K562 (cell line): ENCODE results near the gene ITPR1. TPM values are rescaled to one million over a fixed set of nuclear protein-coding genes. Genes with fewer than 3 reads are reported as not detected.

Experiments
- ARHGAP35 ChIP-seq: fragments of 450-650 bp; IDR thresholded peaks from 2 replicates; pipeline ENCODE4 v1.6.1; 2018; ENCODE audit not compliant: partially characterized antibody
- CEBPZ ChIP-seq: fragments of 150-350 bp; IDR thresholded peaks from 2 replicates; pipeline ENCODE4 v1.6.1; 2014; ENCODE audit warnings: low read depth, mild to moderate bottlenecking, low read length, borderline replicate concordance
- E2F1 ChIP-seq: sonication (generic); formaldehyde crosslinking; IDR thresholded peaks from 2 replicates; pipeline ENCODE4 v1.8.1; 2023; ENCODE audit warnings: mild to moderate bottlenecking, missing genetic modification reagents, moderate library complexity
- EP400 ChIP-seq: fragments of 450-650 bp; IDR thresholded peaks from 2 replicates; pipeline ENCODE4 v1.6.1; 2017; ENCODE audit warnings: antibody characterized with exemption, mild to moderate bottlenecking, moderate library complexity
- HDAC6 ChIP-seq: IDR thresholded peaks from 2 replicates; pipeline ENCODE4 v1.6.1; 2012; ENCODE audit warnings: low read depth, mild to moderate bottlenecking, control low read depth, inconsistent platforms, low read length, moderate library complexity
- HNRNPLL ChIP-seq: fragments of 200-400 bp; formaldehyde crosslinking; IDR thresholded peaks from 2 replicates; pipeline ENCODE4 v1.6.1; 2017; ENCODE audit warnings: low read length, low read depth, mild to moderate bottlenecking; ENCODE audit not compliant: poor library complexity, severe bottlenecking
- L3MBTL2 ChIP-seq: fragments of 450-650 bp; IDR thresholded peaks from 2 replicates; pipeline ENCODE4 v1.6.1; 2016; ENCODE audit warnings: mild to moderate bottlenecking, moderate library complexity
- MEF2A ChIP-seq: IDR thresholded peaks from 2 replicates; pipeline ENCODE4 v1.6.1; 2011; ENCODE audit warnings: low read depth, mild to moderate bottlenecking, low read length, moderate library complexity; ENCODE audit not compliant: control insufficient read depth
- MNT ChIP-seq, 2 experiments: fragments of 450-650 bp; conservative IDR thresholded peaks; 2 replicates each; pipeline ENCODE4 v1.6.1; 2017; ENCODE audit warnings: mild to moderate bottlenecking in 2 of 2, moderate library complexity in 2 of 2
- PCBP1 ChIP-seq: fragments of 200-400 bp; formaldehyde crosslinking; IDR thresholded peaks from 2 replicates; pipeline ENCODE4 v1.6.1; 2018; ENCODE audit warnings: mild to moderate bottlenecking, low read depth, low read length; ENCODE audit not compliant: poor library complexity, severe bottlenecking
- RCOR1 ChIP-seq, 2 experiments: IDR thresholded peaks; 2 replicates each; pipeline ENCODE4 v1.6.1; 2012; ENCODE audit warnings: low read depth in 2 of 2, low read length in 2 of 2, borderline replicate concordance in 1 of 2, improper control_type of control experiment in 1 of 2
- SNAPC5 ChIP-seq: fragments of 250-450 bp; sonication (Bioruptor Pico); IDR thresholded peaks from 2 replicates; pipeline ENCODE4 v1.8.0; 2021; ENCODE audit warnings: moderate library complexity, mild to moderate bottlenecking, inconsistent platforms
- ZNF121 ChIP-seq: sonication (generic); formaldehyde crosslinking; conservative IDR thresholded peaks from 2 replicates; pipeline ENCODE4 v1.8.0; 2022; ENCODE audit warnings: missing genetic modification reagents
- polyA plus RNA-seq, 8 experiments: library from polyadenylated mRNA; depleted of rRNA in 4 of 8; stranded (reverse) in 5 of 8; unstranded in 3 of 8; fragments of >200 nt; fragmentation: Nextera tagmentation in 2 of 8; fragmentation: Illumina TruSeq in 1 of 8; extraction: Ambion mirVana in 2 of 8; extraction: Trizol in 1 of 8; gene quantifications; 2 replicates each; pipeline versions ENCODE4 v1.2.1 to v1.2.3, GENCODE V29; 2011 to 2014; ENCODE audit warnings: inconsistent platforms in 1 of 8, missing spikeins in 1 of 8
- total RNA-seq, 7 experiments: library from RNA; depleted of rRNA in 6 of 7; stranded (reverse); fragments of >200 nt in 6 of 7; fragmentation: Illumina TruSeq in 2 of 7; extraction: Trizol in 2 of 7; gene quantifications; 2 replicates each; pipeline versions ENCODE4 v1.2.1 to v1.2.3, GENCODE V29; 2011 to 2021; ENCODE audit warnings: low replicate concordance in 1 of 7
- TF ChIP-seq, protein P1 (sequence below): fragments of 450-650 bp; formaldehyde crosslinking; IDR thresholded peaks from 2 replicates; pipeline ENCODE4 v1.4.0; 2020; ENCODE audit warnings: mild to moderate bottlenecking, mixed read lengths
- TF ChIP-seq, protein P2 (sequence below): fragments of 250-450 bp; sonication (Bioruptor Pico); IDR thresholded peaks from 2 replicates; pipeline ENCODE4 v1.5.0; 2022; ENCODE audit warnings: mild to moderate bottlenecking

ITPR1 gene
- total and polyA plus RNA-seq, 9 of the 15 experiments (the other 6 are each of a cell fraction or from before 2014, with no cell fraction given) = 22.4 to 40.0 (median 27.4) TPM

DNA sequence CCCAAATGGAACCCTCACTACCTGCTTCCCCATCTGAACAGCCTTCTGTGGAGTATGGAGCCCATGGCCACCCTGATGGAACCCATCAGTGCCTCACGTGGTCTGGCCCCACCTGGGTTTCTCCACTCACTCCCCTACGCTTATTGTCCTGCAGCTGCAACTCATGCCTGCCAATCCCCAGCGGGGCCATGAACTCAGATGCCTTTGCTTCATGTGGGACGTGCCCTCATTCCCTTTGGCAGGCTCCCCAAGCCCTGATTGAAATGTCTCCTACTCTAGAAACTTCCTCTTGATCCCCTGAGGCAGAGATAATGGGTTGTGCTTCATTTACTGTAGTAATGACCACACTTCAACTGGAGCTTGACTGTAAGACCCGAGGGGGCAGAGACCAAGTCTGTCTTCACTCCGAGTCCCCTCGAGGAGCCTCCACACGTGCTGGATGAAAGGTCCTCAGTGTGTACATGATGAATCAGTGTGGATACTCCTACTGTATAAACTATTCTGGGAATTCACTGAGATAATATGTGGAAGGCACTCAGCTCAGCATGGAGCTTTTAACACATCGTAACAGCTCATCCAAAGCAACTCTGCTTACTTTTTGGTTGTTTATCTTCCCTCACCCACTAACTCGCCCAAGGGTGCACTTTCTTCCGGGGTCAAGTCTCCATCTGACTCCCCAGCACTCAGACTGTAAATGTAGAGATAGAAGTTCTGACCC, 253.3 kb downstream of the ITPR1 start (continued):
- TF ChIP-seq CEBPZ (no peak), ARHGAP35 (no peak), L3MBTL2 (peak; percentile 59), HDAC6 (no peak), RCOR1 (IDR thresholded peaks at IDR 0.05; ENCODE audit: borderline replicate concordance in 1 of 2, low read depth in 2 of 2, low read length in 2 of 2) (peak in 1 of 2 experiments; percentile 58; a peak in 2 of 4 replicates), MNT (conservative IDR thresholded peaks at IDR 0.05) (0 out of 4 replicates have a peak, but pooled peaks of 1 of the 2 experiments have one; percentile 25), HNRNPLL (no peak), EP400 (0 out of 2 replicates have a peak, but pooled peaks have one; percentile 19), ZNF121 (CRISPR knock-in tag) (no peak), E2F1 (CRISPR knock-in tag) (no peak), SNAPC5 (CRISPR knock-in tag) (no peak), MEF2A (no peak), PCBP1 (no peak)
- TF ChIP-seq, protein P1, sequence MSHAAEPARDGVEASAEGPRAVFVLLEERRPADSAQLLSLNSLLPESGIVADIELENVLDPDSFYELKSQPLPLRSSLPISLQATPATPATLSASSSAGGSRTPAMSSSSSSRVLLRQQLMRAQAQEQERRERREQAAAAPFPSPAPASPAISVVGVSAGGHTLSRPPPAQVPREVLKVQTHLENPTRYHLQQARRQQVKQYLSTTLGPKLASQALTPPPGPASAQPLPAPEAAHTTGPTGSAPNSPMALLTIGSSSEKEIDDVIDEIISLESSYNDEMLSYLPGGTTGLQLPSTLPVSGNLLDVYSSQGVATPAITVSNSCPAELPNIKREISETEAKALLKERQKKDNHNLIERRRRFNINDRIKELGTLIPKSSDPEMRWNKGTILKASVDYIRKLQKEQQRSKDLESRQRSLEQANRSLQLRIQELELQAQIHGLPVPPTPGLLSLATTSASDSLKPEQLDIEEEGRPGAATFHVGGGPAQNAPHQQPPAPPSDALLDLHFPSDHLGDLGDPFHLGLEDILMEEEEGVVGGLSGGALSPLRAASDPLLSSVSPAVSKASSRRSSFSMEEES (CRISPR knock-in tag) = no peak
- TF ChIP-seq, protein P2, sequence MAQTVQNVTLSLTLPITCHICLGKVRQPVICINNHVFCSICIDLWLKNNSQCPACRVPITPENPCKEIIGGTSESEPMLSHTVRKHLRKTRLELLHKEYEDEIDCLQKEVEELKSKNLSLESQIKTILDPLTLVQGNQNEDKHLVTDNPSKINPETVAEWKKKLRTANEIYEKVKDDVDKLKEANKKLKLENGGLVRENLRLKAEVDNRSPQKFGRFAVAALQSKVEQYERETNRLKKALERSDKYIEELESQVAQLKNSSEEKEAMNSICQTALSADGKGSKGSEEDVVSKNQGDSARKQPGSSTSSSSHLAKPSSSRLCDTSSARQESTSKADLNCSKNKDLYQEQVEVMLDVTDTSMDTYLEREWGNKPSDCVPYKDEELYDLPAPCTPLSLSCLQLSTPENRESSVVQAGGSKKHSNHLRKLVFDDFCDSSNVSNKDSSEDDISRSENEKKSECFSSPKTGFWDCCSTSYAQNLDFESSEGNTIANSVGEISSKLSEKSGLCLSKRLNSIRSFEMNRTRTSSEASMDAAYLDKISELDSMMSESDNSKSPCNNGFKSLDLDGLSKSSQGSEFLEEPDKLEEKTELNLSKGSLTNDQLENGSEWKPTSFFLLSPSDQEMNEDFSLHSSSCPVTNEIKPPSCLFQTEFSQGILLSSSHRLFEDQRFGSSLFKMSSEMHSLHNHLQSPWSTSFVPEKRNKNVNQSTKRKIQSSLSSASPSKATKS (CRISPR knock-in tag) = no peak
